ENCODE measurements around the gene HCFC1R1. TPM values are rescaled to one million over a fixed set of nuclear protein-coding genes. Genes with fewer than 3 reads are reported as not detected.

HCFC1R1 gene
- total RNA-seq, 2 experiments from 2014 or later = 38.1 to 42.6 TPM

GRCh38 chr16:2980227-2981176 lies 43.2 kb downstream of the HCFC1R1 start, which contains the start of gene PKMYT1:
Gene PKMYT1 (minus strand): TSS chr16:2980446. CDS start chr16:2979657, 789 bp downstream.
- Mint-ChIP-seq H3K4me1 (peaks cover 18% of the 10 kb centered on the region), H3K27ac (peak within 1 kb of the TSS; percentile 93), H3K27me3 (peaks cover 6% of the 10 kb centered on the region), H3K9me3 (no peaks in the 10 kb centered on the region), H3K36me3 (no peaks in the 10 kb centered on the region), H3K4me3 (peak within 1 kb of the TSS; percentile 92)
- POLR2A ChIA-PET = interaction anchor here (0.6 to 4.1 kb wide), 25 partner anchors 10 to 228 kb away, joined by 3 to 46 read pairs (median 4); partner anchors contain the start of genes ELOB, FLYWCH1, FLYWCH2 and HCFC1R1
- DNase-seq (peak; percentile 99), ATAC-seq (ENCODE audit: low read depth) (peak; percentile 91)

GRCh38 chr16:2979669-2980226 lies 44.0 kb downstream of the HCFC1R1 start:
- POLR2A ChIA-PET = interaction anchor here (0.6 to 4.1 kb wide), 15 partner anchors 9 to 203 kb away, joined by 3 to 46 read pairs (median 5); partner anchors contain the start of genes ELOB, FLYWCH1, HCFC1R1 and PAQR4
- DNase-seq (no peak), ATAC-seq (ENCODE audit: low read depth) (peak; percentile 6)
- peak overlapping the region; percentile 92 for H3K4me3 Mint-ChIP-seq
- no peaks in the 10 kb centered on the region for H3K36me3 Mint-ChIP-seq
- H3K27ac Mint-ChIP-seq = peak overlapping the region; percentile 93
- peaks cover 6% of the 10 kb centered on the region for H3K27me3 Mint-ChIP-seq
- H3K9me3 Mint-ChIP-seq = no peaks in the 10 kb centered on the region
- peaks cover 18% of the 10 kb centered on the region for H3K4me1 Mint-ChIP-seq

- no peaks in the 10 kb centered on the region for H3K27me3 Mint-ChIP-seq
- H3K27ac Mint-ChIP-seq = no peak overlapping the region
- no peaks in the 10 kb centered on the region for H3K36me3 Mint-ChIP-seq
- POLR2A ChIA-PET = interaction anchor here (1.4 to 1.8 kb wide), 2 partner anchors 12 to 95 kb away, joined by 4 read pairs; partner anchors contain the start of gene FLYWCH2
- no peaks in the 10 kb centered on the region for H3K9me3 Mint-ChIP-seq
- peaks cover 14% of the 10 kb centered on the region for H3K4me1 Mint-ChIP-seq
- DNase-seq (no peak), ATAC-seq (ENCODE audit: low read depth) (no peak)
- H3K4me3 Mint-ChIP-seq = no peak overlapping the region
Observed at GRCh38 chr16:2977440-2977839, 46.3 kb downstream of the HCFC1R1 start.

GRCh38 chr16:2976673-2977072 lies 47.1 kb downstream of the HCFC1R1 start:
- DNase-seq (no peak), ATAC-seq (ENCODE audit: low read depth) (no peak)
- Mint-ChIP-seq H3K36me3 (peaks cover 3% of the 10 kb centered on the region), H3K9me3 (no peaks in the 10 kb centered on the region), H3K4me1 (peaks cover 17% of the 10 kb centered on the region), H3K27me3 (no peaks in the 10 kb centered on the region), H3K4me3 (no peak overlapping the region), H3K27ac (no peak overlapping the region)
- POLR2A ChIA-PET = interaction anchor here (1.8 to 2.2 kb wide), 2 partner anchors 11 to 94 kb away, joined by 4 to 9 read pairs; partner anchors contain the start of gene FLYWCH2

GRCh38 chr16:2976201-2976600 lies 47.5 kb downstream of the HCFC1R1 start:
- DNase-seq (no peak), ATAC-seq (ENCODE audit: low read depth) (no peak)
- Mint-ChIP-seq H3K9me3 (no peaks in the 10 kb centered on the region), H3K27me3 (no peaks in the 10 kb centered on the region), H3K27ac (peak overlapping the region; percentile 34), H3K4me1 (peaks cover 15% of the 10 kb centered on the region), H3K4me3 (no peak overlapping the region), H3K36me3 (peaks cover 3% of the 10 kb centered on the region)
- POLR2A ChIA-PET = interaction anchor here (1.8 to 2.2 kb wide), 2 partner anchors 11 to 93 kb away, joined by 4 to 9 read pairs; partner anchors contain the start of gene FLYWCH2

- peaks cover 3% of the 10 kb centered on the region for H3K36me3 Mint-ChIP-seq
- no peaks in the 10 kb centered on the region for H3K27me3 Mint-ChIP-seq
- DNase-seq = no peak
- no peak for ATAC-seq (ENCODE audit: low read depth)
- POLR2A ChIA-PET = interaction anchor here (2.2 kb wide), 1 partner anchor 10 kb away, joined by 9 read pairs; no protein-coding TSS in a partner anchor
- H3K9me3 Mint-ChIP-seq = no peaks in the 10 kb centered on the region
- H3K4me3 Mint-ChIP-seq = no peak overlapping the region
- no peak overlapping the region for H3K27ac Mint-ChIP-seq
- peaks cover 22% of the 10 kb centered on the region for H3K4me1 Mint-ChIP-seq
Observed at GRCh38 chr16:2975161-2975795, 48.5 kb downstream of the HCFC1R1 start.

GRCh38 chr16:2974319-2975056 lies 49.3 kb downstream of the HCFC1R1 start:
- ATAC-seq (ENCODE audit: low read depth) = no peak
- Mint-ChIP-seq H3K36me3 (peaks cover 3% of the 10 kb centered on the region), H3K9me3 (no peaks in the 10 kb centered on the region), H3K4me3 (no peak overlapping the region), H3K4me1 (peaks cover 22% of the 10 kb centered on the region), H3K27ac (no peak overlapping the region), H3K27me3 (no peaks in the 10 kb centered on the region)
- POLR2A ChIA-PET = interaction anchor here (2.2 kb wide), 1 partner anchor 9 kb away, joined by 9 read pairs; no protein-coding TSS in a partner anchor
- DNase-seq = no peak

- H3K36me3 Mint-ChIP-seq = peaks cover 3% of the 10 kb centered on the region
- H3K9me3 Mint-ChIP-seq = no peaks in the 10 kb centered on the region
- peaks cover 20% of the 10 kb centered on the region for H3K4me1 Mint-ChIP-seq
- H3K4me3 Mint-ChIP-seq = no peak overlapping the region
- POLR2A ChIA-PET = no interaction called here
- no peaks in the 10 kb centered on the region for H3K27me3 Mint-ChIP-seq
- DNase-seq = no peak
- no peak for ATAC-seq (ENCODE audit: low read depth)
- H3K27ac Mint-ChIP-seq = no peak overlapping the region
Observed at GRCh38 chr16:2973605-2974318, 50.0 kb downstream of the HCFC1R1 start.

- Mint-ChIP-seq H3K4me1 (peaks cover 23% of the 10 kb centered on the region), H3K27ac (no peak overlapping the region), H3K4me3 (no peak overlapping the region), H3K27me3 (peaks cover 2% of the 10 kb centered on the region), H3K9me3 (no peaks in the 10 kb centered on the region), H3K36me3 (peaks cover 3% of the 10 kb centered on the region)
- no peak for ATAC-seq (ENCODE audit: low read depth)
- no peak for DNase-seq
- POLR2A ChIA-PET = no interaction called here
Observed at GRCh38 chr16:2973093-2973492, 50.6 kb downstream of the HCFC1R1 start.

Data from activated naive CD8-positive, alpha-beta T cell treated with anti-CD3 and anti-CD28 coated beads, Interleukin-2, amount 10 ng/mL, durations not matched to agents 7 days and 5 days (primary cell).